IPS-11a (cell line): ENCODE results near the gene NADSYN1.

Source experiments
- H3K4me3 ChIP-seq: one replicate; pipeline ENCODE4 v1.5.1; 2013; ENCODE audit warnings: low read depth, low read length, control low read depth

Gene NADSYN1

GRCh38 chr11:71544525-71545214, 91.7 kb downstream of the NADSYN1 start:
- H3K4me3 ChIP-seq: no peak overlapping the region

DNA sequence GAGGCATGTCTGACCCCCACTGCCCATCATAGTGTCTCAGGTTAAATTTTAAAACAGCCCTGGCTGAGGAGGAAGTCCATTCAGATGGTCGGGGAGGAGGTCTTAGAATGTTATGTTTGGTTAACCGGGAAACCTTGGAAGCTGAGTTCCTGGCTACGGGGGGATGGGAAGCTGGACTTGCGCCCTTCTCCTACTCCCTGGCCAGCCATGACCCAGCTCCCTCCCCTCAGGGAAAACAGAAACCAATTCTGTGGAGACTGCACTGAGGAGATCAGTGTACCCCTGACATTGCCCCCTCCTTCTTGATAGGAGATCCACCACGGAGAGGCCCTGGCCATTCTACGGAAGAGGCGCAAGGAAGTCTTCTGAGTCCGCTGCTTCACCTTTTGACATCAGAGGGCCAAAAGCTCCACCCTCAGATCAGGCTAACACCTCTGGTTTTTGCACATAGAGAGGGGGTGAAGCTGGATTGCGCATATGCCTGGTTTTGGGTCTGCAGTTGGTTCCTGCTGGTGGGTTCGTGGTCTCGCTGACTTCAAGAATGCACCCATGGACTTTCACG, 92.5 kb downstream of the NADSYN1 start:
- H3K4me3 ChIP-seq: no peak overlapping the region

DNA sequence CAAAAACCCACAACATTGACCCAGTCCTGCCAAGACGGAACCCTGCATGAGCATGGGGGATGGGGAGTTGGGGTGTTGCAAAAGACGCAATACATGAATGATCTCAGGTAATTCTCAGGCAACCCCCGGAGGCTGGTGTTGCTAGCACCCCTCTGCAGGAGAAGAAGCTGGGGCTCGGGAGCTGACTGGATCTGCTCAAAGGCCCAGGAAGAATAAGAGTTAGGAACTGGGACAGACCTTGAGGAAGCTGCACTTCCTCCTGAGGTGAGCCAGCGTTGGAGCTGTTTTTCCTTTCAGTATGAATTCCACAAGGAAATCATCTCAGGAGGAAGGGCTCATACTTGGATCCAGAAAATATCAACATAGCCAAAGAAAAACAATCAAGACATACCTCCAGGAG, 95.1 kb downstream of the NADSYN1 start, which contains the start of gene KRTAP5-9:
TSS of gene KRTAP5-9 (plus strand) at position 301 of the 400 bp plus-strand sequence. CDS start 238 bp downstream, outside the sequence.
- no peak within 1 kb of the TSS for H3K4me3 ChIP-seq

DNA sequence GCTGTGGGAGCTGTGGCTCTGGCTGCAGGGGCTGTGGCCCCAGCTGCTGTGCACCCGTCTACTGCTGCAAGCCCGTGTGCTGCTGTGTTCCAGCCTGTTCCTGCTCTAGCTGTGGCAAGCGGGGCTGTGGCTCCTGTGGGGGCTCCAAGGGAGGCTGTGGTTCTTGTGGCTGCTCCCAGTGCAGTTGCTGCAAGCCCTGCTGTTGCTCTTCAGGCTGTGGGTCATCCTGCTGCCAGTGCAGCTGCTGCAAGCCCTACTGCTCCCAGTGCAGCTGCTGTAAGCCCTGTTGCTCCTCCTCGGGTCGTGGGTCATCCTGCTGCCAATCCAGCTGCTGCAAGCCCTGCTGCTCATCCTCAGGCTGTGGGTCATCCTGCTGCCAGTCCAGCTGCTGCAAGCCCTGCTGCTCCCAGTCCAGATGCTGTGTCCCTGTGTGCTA, 95.7 kb downstream of the NADSYN1 start:
- H3K4me3 ChIP-seq: no peak overlapping the region
